SH-SY5Y (cell line): Measurements from ENCODE around the gene TMEM123.

Source experiments
- GATA2 ChIP-seq: IDR thresholded peaks from 2 replicates; pipeline ENCODE4 v1.6.1; 2011; ENCODE audit warnings: mild to moderate bottlenecking, low read depth, low read length
- GATA3 ChIP-seq: IDR thresholded peaks from 2 replicates; pipeline ENCODE4 v1.6.1; 2011; ENCODE audit warnings: low read depth, mild to moderate bottlenecking, low read length, moderate library complexity

TMEM123 gene

DNA sequence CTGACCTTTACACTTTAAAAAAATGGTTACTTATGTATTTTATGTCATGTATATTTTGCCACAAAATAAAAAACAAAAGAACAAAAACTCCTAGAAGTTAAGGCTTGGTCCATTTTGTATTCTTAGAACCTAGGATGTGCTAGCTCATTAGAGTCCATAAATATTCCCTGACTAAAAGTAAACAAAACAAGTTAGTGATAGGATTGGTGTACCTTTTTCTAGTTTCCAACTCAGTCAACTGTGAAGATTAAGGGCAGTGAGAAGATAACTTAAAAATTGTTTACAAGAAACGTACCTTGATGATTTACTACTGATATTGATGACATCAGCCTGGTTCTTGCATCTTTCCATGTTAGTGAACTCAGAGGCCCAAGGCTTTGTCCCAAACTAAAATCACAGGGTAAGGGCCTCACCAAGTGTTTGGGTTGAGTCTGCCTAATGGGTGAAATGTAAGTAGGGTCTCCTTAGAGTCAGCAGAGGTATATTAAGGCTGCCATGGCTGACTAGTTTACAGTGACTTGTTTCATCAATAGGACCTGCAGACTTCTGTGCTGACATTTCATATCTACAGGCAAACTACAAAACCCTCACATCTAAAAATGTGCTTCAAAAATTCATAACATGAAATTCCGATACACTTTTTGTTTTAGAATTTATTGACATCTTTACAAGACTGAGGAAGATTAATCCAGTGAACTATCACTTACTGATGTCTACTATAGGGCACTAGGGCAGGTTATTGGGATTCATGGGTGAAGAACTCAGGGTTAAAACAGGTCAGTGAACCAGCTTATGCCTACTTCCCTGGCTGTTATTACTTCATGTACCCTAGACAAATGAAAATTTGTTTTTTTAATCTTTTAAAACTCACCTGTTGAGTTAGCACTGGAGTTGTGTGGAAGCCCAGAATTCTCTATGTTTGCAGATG lies 4.4 kb downstream of the TMEM123 start:
- no peak for TF ChIP-seq GATA3
- TF ChIP-seq GATA2: no peak

DNA sequence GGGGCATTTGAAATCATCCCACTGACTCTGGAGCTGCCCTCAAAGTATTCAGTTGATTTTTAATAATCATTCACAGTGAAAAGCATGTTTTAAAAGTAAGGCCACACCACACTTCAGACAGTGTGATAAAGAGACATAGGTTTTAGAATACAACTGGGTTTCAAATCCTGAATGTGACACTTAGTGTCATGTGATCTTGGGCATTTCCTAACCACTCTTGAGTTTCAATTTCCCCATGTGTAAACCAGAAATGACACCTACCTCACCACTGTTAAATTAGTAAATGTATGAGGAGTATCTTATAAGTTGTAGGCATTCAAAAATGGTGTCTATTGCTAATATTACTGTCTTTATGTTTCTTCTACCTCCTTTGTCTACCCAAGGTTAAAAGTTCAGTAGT lies 5.4 kb downstream of the TMEM123 start:
- TF ChIP-seq GATA2 (no peak), GATA3 (no peak)

DNA sequence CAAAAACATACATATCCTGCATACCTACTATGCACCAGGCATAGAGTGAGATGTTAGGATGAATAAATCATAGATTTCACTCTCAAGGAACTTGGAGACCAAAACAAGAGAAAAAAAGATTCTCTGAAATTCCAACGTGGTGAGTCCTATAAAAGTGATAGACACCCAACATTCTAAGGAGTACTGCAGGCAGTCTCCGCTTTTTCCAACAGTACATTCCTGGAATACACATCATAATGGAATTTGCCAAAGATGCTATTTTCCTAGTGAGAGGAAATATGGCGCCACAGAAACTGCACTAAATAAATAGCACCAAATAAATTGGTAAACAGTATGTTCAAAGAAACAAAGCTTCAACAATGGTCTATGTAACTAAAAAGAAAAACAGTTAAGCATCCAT lies 6.0 kb downstream of the TMEM123 start:
- TF ChIP-seq GATA3: no peak
- TF ChIP-seq GATA2: no peak

DNA sequence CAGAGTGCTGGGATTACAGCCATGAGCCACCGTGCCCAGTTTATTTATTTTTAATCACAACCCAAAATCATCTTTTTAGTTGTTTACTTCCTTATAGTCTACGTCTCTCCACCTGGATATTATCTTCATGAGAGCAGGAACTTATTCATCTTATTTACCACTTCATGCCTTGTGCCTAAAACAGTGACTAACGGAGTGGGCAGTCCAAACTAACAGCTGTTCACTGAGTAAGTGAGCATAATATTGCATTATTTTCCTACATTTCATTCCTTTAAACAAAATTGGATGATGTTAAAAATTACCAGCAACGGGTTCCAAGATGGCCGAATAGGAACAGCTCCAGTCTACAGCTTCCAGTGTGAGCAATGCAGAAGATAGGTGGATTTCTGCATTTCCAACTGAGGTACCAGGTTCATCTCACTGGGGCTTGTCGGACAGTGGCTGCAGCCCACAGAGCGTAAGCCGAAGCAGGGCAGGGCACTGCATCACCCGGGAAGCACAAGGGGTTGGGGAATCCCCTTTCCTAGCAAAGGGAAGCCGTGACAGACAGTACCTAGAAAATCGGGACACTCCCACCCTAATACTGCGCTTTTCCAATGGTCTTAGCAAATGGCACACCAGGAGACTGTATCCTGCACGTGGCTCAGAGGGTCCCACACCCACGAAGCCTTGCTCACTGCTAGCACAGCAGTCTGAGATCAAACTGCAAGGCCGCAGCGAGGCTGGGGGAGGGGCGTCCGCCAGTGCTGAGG lies 14.1 kb downstream of the TMEM123 start:
- TF ChIP-seq GATA3: no peak
- no peak for TF ChIP-seq GATA2

DNA sequence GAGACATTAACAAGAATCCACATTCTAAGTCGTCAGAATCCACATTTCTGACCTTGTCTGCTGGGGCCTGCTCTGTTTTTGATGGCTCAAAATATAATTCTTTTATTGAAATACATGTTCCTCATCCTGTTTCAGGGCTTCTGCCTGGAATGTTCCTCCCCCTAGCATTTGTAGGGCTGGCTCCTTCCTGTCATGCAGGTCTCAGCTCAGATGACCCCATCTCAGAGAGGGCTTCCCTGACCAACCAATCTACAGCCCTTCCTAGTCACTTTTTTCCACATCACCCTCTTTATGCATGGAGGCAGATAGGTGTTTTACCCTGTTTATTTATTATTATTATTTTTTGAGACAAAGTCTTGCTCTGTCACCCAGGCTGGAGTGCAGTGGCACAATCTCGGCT lies 14.8 kb downstream of the TMEM123 start:
- no peak for TF ChIP-seq GATA3
- TF ChIP-seq GATA2: no peak

DNA sequence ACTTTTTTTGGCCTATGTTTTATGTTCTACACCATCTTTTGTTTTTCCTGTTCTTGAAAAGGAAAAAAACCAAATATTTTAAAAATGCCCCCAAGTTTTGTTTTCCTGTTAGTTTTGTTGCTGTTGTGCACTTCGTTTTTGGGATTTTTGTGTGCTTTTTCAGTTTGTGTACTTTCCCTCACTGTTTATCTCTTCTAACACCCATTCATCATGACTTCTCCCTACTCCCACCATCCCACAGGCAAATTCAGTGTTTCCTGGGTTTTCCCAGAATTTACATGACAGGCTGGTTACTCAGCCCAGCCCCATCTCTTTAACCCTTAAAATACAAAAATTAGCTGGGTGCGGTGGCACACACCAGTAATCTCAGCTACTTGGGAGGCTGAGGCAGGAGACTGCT lies 15.6 kb downstream of the TMEM123 start:
- TF ChIP-seq GATA3: no peak
- no peak for TF ChIP-seq GATA2

DNA sequence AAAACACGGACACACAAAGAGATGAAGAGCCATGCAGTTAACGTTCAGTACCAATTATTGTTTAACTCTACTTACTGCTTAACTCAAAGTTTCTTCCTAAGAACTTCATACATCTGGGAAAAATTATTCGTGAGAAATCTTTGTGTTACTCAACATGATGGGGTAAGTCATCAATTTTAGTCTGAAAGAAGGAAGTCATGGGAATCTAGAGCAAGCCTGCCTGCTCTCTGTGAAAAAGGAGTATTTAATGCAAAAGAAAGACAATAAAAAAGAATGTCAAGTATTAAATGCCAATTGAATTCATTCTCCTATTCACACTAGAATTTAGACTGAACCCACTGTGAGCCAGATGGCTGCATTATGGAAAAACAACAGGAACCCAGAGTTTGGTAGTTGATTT lies 16.0 kb downstream of the TMEM123 start:
- TF ChIP-seq GATA2 (no peak), GATA3 (no peak)

DNA sequence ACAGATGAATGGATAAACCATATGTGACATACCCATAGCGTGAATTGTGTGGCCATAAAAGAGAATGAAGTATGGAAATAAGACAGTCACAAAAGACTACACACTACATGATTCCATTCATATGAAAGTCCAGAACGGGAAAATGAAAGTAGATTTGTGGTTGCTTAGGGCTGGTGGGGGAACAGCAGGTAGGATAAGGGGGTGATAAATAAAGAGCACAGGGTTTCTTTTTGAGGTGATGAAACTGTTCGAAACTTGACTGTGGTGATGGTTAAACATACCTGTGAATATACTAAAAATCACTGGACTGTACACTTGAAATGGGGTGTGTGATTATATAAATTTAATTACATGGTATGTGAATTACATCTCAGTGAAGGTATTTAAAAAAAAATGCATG lies 16.9 kb downstream of the TMEM123 start:
- TF ChIP-seq GATA2 (no peak), GATA3 (no peak)

DNA sequence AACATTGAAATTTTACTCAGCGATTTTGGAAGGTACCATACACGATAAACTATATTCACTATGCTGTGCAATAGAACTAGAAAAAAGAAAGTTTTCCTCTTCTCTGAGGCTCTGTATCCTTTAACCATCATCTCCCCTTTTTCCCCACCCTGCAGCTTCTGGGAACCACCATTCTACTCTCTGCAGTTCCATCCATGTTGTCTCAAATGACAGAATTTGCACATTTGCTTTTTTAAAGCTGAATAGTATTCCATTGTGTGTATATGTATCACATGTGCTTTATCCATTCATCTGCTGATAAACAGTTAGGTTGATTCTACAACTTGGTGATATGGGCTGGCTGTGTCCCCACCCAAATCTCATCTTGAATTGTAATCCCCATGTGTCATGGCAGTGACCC lies 21.2 kb downstream of the TMEM123 start:
- no peak for TF ChIP-seq GATA3
- no peak for TF ChIP-seq GATA2

DNA sequence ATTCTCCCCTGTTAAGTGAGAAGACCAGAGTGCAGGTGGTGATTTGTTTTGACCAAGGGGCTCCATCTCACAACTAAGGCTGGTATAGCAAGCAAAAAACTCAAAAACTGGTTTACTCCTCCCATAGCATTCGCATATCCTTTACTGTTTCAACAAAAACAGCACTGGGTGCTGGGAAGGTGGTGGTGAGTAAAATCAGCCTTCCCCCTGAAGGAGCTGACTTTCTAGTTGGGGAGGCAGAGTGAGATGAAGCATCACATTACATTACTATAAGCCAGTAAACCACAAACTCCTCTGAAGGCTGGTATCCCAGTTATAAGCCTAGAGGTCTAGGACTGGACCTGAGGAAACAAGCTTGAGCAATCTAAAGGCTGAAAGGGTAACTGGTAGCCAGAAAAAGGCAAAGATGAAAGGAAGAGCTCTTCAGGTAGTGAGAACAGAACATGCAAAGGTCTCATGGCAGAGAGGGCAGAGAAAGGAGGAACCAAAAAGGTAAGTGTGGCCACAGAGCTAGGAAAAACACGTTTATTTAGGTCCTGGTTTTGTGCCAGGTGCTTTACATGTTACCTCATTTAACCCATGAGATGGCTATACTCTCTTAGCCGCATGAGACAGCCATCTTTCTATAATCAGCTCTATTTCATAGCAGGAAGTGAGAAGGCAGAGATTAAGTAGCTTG lies 22.3 kb downstream of the TMEM123 start:
- TF ChIP-seq GATA2: no peak
- TF ChIP-seq GATA3: no peak

DNA sequence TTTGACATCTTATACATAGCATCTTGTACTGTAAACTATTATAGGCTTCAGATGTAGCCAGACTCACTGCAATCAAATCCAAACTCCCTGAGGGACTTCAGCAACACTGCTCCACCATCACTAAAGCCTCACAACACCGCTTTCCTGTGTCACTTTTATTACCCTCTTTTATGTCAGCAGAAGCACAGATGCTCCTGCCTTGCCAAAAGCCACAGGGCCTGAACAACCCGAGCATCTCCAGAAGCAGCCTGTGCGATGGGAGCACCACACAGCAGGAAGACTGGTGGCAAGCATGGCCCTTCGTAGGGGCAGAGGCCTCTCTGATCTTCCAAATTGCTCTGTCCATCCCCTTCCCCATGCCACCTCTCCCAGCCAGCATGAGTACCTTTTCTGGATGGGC lies 22.9 kb downstream of the TMEM123 start:
- TF ChIP-seq GATA3 (no peak), GATA2 (no peak)

DNA sequence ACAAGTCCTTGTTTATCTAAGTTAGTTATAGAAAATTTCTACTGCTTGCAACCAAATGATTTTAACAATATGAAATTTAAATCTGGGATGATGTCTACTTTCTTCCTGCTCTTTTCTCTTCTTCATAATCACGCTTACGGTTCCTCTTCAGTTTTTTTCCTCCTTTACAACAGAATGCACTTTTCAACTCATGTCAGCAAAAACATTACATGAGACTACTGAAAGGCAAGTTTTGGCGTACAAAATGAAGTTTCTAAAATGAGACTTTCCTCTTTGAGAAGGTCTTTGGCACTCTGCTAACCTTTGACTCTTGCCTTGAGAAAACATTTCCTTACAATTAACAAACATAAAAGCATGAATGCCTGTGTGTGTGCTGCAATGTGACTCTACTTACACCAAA lies 23.3 kb downstream of the TMEM123 start:
- no peak for TF ChIP-seq GATA2
- no peak for TF ChIP-seq GATA3

DNA sequence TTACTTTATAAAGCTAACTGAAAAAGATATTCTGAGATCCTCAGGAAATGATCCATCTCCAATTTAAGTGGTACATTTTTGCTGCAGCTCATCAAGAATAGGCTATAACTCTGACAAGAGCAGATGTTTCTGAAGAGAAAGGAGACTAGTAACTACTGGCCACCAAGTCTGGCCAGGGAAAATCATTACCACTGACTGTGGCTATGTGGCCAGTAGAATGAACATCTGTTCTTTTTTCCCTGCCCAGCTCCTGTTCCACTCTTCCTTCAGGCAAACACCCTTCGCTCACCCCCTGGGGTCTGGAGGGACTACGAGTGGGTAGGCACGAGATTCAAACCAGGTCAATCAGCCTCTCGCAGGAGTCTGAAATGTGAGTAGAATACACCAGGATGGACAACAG lies 23.9 kb downstream of the TMEM123 start:
- TF ChIP-seq GATA2 (no peak), GATA3 (no peak)

DNA sequence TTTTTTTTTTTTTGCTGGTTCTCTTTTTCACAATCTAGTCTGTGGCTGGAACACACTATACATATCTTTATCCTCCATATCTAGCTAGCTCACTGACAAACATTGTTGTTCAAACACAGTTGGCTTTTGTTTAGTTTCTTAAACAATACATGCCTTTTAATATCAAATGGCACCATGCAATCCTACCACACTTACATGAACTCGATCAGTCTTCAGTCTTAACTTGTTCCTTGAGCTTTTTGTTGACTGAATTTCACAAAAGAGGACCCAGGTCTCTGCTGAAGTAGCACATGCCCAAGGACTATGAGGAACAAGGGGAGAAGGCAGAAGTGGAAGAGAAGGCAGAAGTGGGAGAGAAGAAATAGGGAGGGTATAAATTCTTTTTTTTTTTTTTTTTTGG lies 25.5 kb downstream of the TMEM123 start:
- no peak for TF ChIP-seq GATA3
